ENCODE data around the gene ESPN.
A peak's percentile ranks its signal among the peaks of the same experiment; 100 is the strongest.

Gene ESPN

GRCh38 chr1:6417961-6418667, 6.5 kb upstream of the ESPN start:
- H3K36me3 ChIP-seq (ENCODE audit: insufficient read depth, low read length): no peaks in the 10 kb centered on the region

GRCh38 chr1:6418668-6419396, 5.7 kb upstream of the ESPN start:
- peaks cover 28% of the 10 kb centered on the region for H3K4me1 ChIP-seq (ENCODE audit: insufficient read depth, low read length)
- peak overlapping the region; percentile 29; the same call in 1 of the 2 replicates for H3K9ac ChIP-seq (ENCODE audit: low read depth, low read length)
- no peaks in the 10 kb centered on the region for H3K36me3 ChIP-seq (ENCODE audit: insufficient read depth, low read length)
- no peaks in the 10 kb centered on the region for H3K9me3 ChIP-seq (ENCODE audit: control insufficient read depth, insufficient read depth, low read length)

More at GRCh38 chr1:6417961-6418667, 6.5 kb upstream of the ESPN start:
- Histone ChIP-seq H3K4me1 (ENCODE audit: insufficient read depth, low read length) (peaks cover 28% of the 10 kb centered on the region), H3K9me3 (ENCODE audit: control insufficient read depth, insufficient read depth, low read length) (no peaks in the 10 kb centered on the region), H3K9ac (ENCODE audit: low read depth, low read length) (no peak overlapping the region)

- H3K9me3 ChIP-seq (ENCODE audit: control insufficient read depth, insufficient read depth, low read length): no peaks in the 10 kb centered on the region
- H3K4me1 ChIP-seq (ENCODE audit: insufficient read depth, low read length): peaks cover 28% of the 10 kb centered on the region
- H3K9ac ChIP-seq (ENCODE audit: low read depth, low read length): peak overlapping the region; percentile 51; the same call in 1 of the 2 replicates
- no peaks in the 10 kb centered on the region for H3K36me3 ChIP-seq (ENCODE audit: insufficient read depth, low read length)
These were observed 5.2 kb upstream of the ESPN start for GRCh38 chr1:6419397-6419803.

- Histone ChIP-seq H3K9ac (ENCODE audit: low read depth, low read length) (peak within 1 kb of the TSS; percentile 51; the same call in 1 of the 2 replicates), H3K4me1 (ENCODE audit: insufficient read depth, low read length) (peaks cover 24% of the 10 kb centered on the region), H3K36me3 (ENCODE audit: insufficient read depth, low read length) (no peaks in the 10 kb centered on the region), H3K9me3 (ENCODE audit: control insufficient read depth, insufficient read depth, low read length) (no peaks in the 10 kb centered on the region)
These were observed 4.6 kb upstream of the ESPN start, which contains the start of gene HES2 for GRCh38 chr1:6419804-6420453. Gene HES2 (minus strand): TSS chr1:6419919. CDS start chr1:6419820, 99 bp downstream.

GRCh38 chr1:6420454-6421042, 4.0 kb upstream of the ESPN start:
- Histone ChIP-seq H3K9ac (ENCODE audit: low read depth, low read length) (peak overlapping the region; percentile 51; the same call in 1 of the 2 replicates), H3K4me1 (ENCODE audit: insufficient read depth, low read length) (peaks cover 18% of the 10 kb centered on the region), H3K9me3 (ENCODE audit: control insufficient read depth, insufficient read depth, low read length) (no peaks in the 10 kb centered on the region), H3K36me3 (ENCODE audit: insufficient read depth, low read length) (no peaks in the 10 kb centered on the region)

- Histone ChIP-seq H3K36me3 (ENCODE audit: insufficient read depth, low read length) (no peaks in the 10 kb centered on the region), H3K9ac (ENCODE audit: low read depth, low read length) (no peak overlapping the region), H3K4me1 (ENCODE audit: insufficient read depth, low read length) (peaks cover 11% of the 10 kb centered on the region), H3K9me3 (ENCODE audit: control insufficient read depth, insufficient read depth, low read length) (no peaks in the 10 kb centered on the region)
These were observed 3.3 kb upstream of the ESPN start for GRCh38 chr1:6421266-6421665.

GRCh38 chr1:6423321-6423999, 1.1 kb upstream of the ESPN start:
- Histone ChIP-seq H3K4me1 (ENCODE audit: insufficient read depth, low read length) (peaks cover 3% of the 10 kb centered on the region), H3K9me3 (ENCODE audit: control insufficient read depth, insufficient read depth, low read length) (no peaks in the 10 kb centered on the region), H3K9ac (ENCODE audit: low read depth, low read length) (peak overlapping the region; percentile 30; the same call in 1 of the 2 replicates), H3K36me3 (ENCODE audit: insufficient read depth, low read length) (no peaks in the 10 kb centered on the region)

- no peaks in the 10 kb centered on the region for H3K9me3 ChIP-seq (ENCODE audit: control insufficient read depth, insufficient read depth, low read length)
- peak overlapping the region; percentile 30; the same call in 1 of the 2 replicates for H3K9ac ChIP-seq (ENCODE audit: low read depth, low read length)
- no peaks in the 10 kb centered on the region for H3K36me3 ChIP-seq (ENCODE audit: insufficient read depth, low read length)
- peaks cover 3% of the 10 kb centered on the region for H3K4me1 ChIP-seq (ENCODE audit: insufficient read depth, low read length)
These were observed 493 bp upstream of the ESPN start for GRCh38 chr1:6424000-6424565.

- H3K9ac ChIP-seq (ENCODE audit: low read depth, low read length): no peak overlapping the region
- H3K4me1 ChIP-seq (ENCODE audit: insufficient read depth, low read length): peaks cover 3% of the 10 kb centered on the region
These were observed 1.1 kb downstream of the ESPN start for GRCh38 chr1:6425658-6426057.

GRCh38 chr1:6426277-6426971, 1.8 kb downstream of the ESPN start:
- Histone ChIP-seq H3K4me1 (ENCODE audit: insufficient read depth, low read length) (no peaks in the 10 kb centered on the region; the same call in 1 of the 2 replicates), H3K9me3 (ENCODE audit: control insufficient read depth, insufficient read depth, low read length) (no peaks in the 10 kb centered on the region), H3K9ac (ENCODE audit: low read depth, low read length) (no peak overlapping the region), H3K36me3 (ENCODE audit: insufficient read depth, low read length) (no peaks in the 10 kb centered on the region)

More at GRCh38 chr1:6425658-6426057, 1.1 kb downstream of the ESPN start:
- Histone ChIP-seq H3K36me3 (ENCODE audit: insufficient read depth, low read length) (no peaks in the 10 kb centered on the region), H3K9me3 (ENCODE audit: control insufficient read depth, insufficient read depth, low read length) (no peaks in the 10 kb centered on the region)

GRCh38 chr1:6426972-6427350, 2.4 kb downstream of the ESPN start:
- Histone ChIP-seq H3K9me3 (ENCODE audit: control insufficient read depth, insufficient read depth, low read length) (no peaks in the 10 kb centered on the region), H3K36me3 (ENCODE audit: insufficient read depth, low read length) (no peaks in the 10 kb centered on the region), H3K4me1 (ENCODE audit: insufficient read depth, low read length) (no peaks in the 10 kb centered on the region; the same call in 1 of the 2 replicates), H3K9ac (ENCODE audit: low read depth, low read length) (no peak overlapping the region)

GRCh38 chr1:6427441-6428390, 3.1 kb downstream of the ESPN start:
- no peaks in the 10 kb centered on the region for H3K9me3 ChIP-seq (ENCODE audit: control insufficient read depth, insufficient read depth, low read length)
- H3K9ac ChIP-seq (ENCODE audit: low read depth, low read length): no peak overlapping the region
- no peaks in the 10 kb centered on the region for H3K36me3 ChIP-seq (ENCODE audit: insufficient read depth, low read length)
- no peaks in the 10 kb centered on the region; the same call in 1 of the 2 replicates for H3K4me1 ChIP-seq (ENCODE audit: insufficient read depth, low read length)
